22Rv1 (cell line): ENCODE data around the gene CD247.
"Not testable (repeated sequence)": the region's sequence is repeated elsewhere in the genome, so short reads cannot be mapped to it uniquely, and the experiment has no call there.

Experiments used
- H3K27ac ChIP-seq: fragments of 450-650 bp; 2 replicates; pipeline ENCODE4 v1.5.1; 2017
- ZFX ChIP-seq: fragments of 450-650 bp; IDR thresholded peaks from 2 replicates; pipeline ENCODE4 v1.6.1; 2017; ENCODE audit warnings: antibody characterized with exemption, borderline replicate concordance
- TF ChIP-seq, protein P1 (sequence below): fragments of 450-650 bp; IDR thresholded peaks from 2 replicates; pipeline ENCODE4 v1.5.1; 2017; ENCODE audit warnings: mild to moderate bottlenecking

The CD247 gene

DNA sequence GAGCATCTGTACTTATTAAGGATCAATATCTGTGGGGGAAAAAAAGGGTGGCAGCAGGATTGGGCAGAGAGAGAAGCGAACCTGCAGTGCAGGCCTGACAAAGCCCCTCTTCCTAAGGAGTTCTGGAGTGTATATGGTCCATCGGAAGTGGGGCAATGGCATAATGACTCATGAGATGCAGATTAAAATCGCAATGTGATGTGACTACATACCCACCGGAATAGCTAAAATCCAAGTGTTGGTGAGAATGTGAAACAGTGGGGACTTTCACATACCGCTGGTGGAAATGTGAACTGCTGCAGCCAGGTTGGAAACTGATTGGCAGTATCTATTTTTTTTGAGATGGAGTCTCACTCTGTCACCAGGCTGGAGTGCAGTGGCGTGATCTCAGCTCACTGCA lies 43.4 kb upstream of the CD247 start:
- no peak for TF ChIP-seq ZFX
- H3K27ac ChIP-seq: no peak overlapping the region

DNA sequence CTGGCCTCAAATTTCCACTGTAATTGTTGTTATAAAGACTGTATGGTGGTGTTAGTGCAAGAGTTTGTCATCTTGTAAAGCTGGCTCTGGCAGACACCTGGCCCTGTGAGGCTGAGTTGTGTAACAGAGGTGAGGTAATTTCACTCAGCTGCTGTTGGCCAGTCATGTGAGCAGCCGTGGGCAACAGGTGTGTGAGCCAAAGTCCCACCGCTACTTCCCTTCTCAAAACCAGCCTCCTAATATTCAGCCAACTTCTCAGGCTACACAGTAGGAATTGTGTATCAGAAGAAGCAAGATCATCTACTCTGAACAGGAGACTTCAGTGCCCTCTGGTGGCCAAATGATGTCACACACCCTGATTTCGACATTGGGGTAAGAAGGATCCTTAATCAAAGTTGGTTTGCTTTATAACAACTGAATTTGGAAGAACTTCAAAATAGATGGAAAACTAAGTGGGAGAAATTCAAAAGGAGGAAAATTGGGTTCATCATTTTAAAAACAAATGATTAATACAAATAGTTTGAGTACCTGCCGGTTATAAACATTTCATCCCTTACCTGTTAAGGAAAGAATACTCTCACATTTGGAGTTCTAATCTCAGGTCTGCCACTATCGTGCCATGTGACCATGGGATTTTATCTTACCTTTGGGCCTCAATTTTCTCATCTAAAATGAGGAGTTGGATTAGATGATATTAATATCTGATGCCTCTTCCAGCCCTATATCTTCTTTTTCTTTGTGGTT lies 37.8 kb upstream of the CD247 start:
- no peak overlapping the region for H3K27ac ChIP-seq
- TF ChIP-seq, protein P1, sequence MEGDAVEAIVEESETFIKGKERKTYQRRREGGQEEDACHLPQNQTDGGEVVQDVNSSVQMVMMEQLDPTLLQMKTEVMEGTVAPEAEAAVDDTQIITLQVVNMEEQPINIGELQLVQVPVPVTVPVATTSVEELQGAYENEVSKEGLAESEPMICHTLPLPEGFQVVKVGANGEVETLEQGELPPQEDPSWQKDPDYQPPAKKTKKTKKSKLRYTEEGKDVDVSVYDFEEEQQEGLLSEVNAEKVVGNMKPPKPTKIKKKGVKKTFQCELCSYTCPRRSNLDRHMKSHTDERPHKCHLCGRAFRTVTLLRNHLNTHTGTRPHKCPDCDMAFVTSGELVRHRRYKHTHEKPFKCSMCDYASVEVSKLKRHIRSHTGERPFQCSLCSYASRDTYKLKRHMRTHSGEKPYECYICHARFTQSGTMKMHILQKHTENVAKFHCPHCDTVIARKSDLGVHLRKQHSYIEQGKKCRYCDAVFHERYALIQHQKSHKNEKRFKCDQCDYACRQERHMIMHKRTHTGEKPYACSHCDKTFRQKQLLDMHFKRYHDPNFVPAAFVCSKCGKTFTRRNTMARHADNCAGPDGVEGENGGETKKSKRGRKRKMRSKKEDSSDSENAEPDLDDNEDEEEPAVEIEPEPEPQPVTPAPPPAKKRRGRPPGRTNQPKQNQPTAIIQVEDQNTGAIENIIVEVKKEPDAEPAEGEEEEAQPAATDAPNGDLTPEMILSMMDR: peak; percentile 99
- no peak for TF ChIP-seq ZFX

DNA sequence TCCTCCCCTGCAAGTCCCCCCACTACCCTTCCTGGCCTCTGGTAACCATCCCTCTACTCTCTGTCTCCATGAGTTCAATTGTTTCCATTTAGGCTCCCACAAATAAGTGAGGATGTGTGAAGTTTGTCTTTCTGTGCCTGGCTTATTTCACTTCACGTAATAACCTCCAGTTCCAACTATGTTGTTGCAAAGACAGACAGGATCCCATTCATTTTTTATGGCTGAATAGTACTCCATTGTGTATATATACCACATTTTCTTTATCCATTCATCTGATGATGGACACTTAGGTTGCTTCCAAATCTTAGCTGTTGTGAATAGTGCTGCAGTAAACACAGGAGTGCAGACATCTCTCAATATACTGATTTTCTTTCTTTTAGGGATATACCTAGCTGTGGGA lies 36.7 kb upstream of the CD247 start:
- H3K27ac ChIP-seq: not testable (repeated sequence)

DNA sequence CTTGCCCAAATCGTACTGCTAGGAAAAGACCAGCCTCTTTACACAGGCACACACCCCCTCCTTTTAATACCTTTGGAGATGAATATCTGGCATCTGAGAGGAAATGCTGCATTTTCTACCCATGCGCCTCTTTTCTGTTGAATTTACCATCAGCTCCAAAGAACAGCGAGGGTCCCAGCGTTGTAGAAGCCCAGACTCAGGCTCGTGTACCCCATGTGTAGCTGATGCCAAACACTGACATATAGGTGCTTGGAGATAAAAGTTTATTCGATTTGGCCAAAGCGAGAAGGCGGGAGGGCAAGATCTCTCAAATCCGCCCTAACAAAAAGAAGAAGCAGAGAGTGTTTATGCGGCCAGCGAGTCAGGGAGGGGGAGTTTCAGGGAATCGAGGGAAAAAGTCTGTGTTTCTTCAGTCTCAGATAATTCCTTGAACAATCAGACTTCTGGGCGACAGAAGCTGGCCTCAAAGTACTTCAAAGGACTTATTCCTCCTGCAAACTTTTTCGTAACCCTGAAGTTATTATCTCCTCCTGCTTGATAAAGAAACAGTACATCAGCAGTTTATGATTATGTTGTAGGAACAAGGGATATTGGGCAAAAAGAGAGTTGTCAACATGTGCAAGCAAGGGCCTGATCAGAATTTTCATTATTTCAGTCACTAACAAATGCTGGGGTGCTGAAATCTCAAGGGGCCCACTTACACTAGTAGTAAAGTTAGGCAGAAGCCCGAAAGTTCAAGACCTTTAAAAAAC lies 35.9 kb upstream of the CD247 start:
- no peak for TF ChIP-seq ZFX

DNA sequence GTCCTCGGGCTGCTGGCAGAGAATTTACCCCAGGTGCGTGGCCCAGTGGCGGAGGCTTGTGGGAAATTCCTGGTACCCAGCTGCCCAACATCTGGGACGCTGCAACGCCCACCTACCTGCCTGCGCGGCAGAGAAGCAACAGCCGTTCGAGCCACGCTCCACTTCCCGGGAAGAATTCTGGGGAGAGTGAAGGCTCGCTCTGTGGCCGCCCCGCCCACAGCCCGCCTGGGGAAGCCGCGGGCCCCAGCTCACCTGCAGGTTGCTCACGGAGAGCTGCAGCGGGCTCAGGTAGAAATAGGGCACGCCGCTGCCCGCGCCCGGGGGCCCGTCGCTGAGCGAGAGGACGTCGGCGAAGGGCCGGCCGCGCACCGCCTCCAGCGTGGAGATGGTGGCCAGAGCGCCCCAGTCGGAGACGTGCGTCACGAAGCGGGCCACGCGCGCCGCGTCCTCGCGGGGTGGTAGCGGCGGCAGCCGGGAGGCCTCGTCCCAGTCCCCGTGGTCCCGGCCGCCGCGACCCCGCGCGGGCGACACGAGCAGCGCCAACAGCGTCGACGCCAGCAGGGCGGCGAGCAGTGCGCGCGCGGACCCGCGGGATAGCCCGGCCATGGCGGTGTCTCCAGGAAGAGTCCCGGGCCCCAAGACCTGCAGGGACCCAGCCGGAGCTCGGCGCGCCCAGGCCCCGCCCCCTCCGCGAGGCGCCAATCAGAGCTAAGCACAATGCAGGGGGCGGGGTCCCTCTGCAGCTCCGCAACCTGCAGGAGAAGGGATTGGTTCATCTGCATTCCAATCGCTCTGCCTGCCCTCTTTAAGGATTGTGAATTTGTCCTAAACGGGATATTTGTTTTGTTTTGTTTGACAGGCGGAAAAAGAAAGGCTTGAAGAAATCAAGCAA lies 35.1 kb upstream of the CD247 start, which contains the start of gene CREG1:
TSS of gene CREG1 (minus strand) at position 627 of the 892 bp plus-strand sequence.
- TF ChIP-seq, protein P1: 0 out of 2 replicates have a peak, but pooled peaks have one; percentile 6
- TF ChIP-seq ZFX: no peak
- peak within 1 kb of the TSS; percentile 48 for H3K27ac ChIP-seq

More for the DNA sequence above, 35.9 kb upstream of the CD247 start:
- peak overlapping the region; percentile 48 for H3K27ac ChIP-seq

DNA sequence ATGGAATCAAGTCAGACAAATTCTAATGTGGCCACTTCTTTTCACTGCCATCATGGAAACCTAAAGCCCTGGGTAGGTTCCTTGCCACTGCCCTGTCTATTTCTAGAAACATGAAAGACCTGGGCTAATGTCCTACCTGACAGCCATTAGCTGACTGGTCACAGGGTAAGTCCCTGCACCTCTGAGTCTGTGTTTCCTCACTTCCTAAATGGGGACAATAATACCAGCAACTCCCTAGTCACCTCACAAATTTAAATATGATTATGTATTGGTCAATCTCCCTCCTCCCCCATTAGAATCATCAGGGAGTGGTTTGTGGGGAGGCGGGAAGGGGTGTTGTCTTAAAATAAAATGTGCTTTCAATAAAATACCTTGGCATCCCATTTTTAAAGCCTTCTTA lies 33.0 kb upstream of the CD247 start:
- H3K27ac ChIP-seq: no peak overlapping the region
- no peak for TF ChIP-seq ZFX
- TF ChIP-seq, protein P1: no peak

DNA sequence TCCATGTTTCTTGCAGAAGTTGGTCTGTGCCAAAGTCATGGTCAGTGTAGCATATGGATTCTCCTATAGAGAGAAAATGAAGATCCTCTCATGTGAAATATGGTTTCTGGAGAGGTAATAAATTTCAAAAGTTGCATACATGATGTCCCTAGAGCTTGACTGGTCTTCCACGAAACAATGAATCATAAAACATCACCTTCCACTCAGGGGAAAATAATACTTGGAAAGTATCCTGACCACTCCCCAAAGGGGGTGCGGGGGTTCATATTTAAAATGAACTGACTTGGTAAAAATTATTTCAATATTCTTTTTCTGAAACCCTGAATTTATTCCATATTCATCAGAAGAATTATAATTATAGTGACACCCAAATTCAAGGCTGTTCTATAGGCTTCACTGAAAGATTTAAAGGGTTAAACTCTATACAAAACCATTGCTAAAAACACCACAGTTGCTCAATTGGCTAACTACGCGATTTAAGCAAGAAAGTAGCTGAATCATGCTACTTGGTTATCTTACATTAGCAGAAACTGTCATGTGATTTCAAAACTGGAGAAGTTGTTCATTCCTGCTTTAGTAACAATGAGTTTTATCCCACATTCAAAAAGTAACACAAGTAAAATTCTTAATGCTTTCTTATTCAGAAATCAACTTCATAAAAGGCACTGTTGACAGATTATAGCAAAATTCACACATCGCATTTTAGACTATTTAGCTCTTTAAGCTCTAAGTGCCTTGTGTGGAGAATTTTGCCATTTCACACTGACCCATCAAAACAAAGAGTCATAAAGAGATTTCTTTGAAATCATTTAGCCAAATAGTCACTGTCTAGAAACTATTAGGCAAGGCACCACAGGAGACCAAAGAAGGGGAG lies 30.0 kb upstream of the CD247 start:
- no peak overlapping the region for H3K27ac ChIP-seq
- no peak for TF ChIP-seq ZFX
- TF ChIP-seq, protein P1: no peak

DNA sequence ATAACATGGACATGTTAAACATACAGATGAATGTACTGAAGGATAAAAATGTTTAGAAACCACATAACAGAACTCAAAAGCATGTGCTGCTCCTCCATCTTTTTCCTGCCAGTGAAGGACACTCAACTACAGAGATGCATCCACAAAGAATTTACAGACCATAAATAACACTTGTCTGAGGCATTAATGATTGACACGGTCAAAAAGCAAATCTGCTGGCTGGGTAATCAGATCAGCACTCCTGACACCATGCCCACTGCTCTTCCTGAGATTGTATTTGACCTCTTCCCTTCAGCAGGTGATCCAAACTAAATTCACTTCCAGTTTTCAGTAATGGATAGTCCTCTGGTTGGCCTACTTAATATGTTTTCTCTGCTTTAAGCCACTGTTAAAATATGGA lies 28.6 kb upstream of the CD247 start:
- H3K27ac ChIP-seq: no peak overlapping the region
- TF ChIP-seq, protein P1: no peak
- TF ChIP-seq ZFX: no peak
